ENCODE results near the gene NOS3. TPM values are rescaled to one million over a fixed set of nuclear protein-coding genes. Genes with fewer than 3 reads are reported as not detected.

NOS3 gene
- total and polyA plus RNA-seq, 9 of the 15 experiments (the other 6 are each of a cell fraction or from before 2014, with no cell fraction given), result 1.1 to 121 (median 23.6) TPM

- TF ChIP-seq HOMEZ (CRISPR knock-in tag; IDR thresholded peaks at IDR 0.05) (no peak), SNRNP70 (optimal IDR thresholded peaks at IDR 0.05; ENCODE audit: low read depth, low read length) (no peak), HDGF (IDR thresholded peaks at IDR 0.05) (no peak), ZNF57 (CRISPR knock-in tag; IDR thresholded peaks at IDR 0.05) (peak; percentile 80; the same call in 1 of the 2 replicates), HMBOX1 (IDR thresholded peaks at IDR 0.05) (no peak), POLR2G (IDR thresholded peaks at IDR 0.05; ENCODE audit: low read depth, low read length) (peak; percentile 90), CHAMP1 (IDR thresholded peaks at IDR 0.05) (no peak; the same call in 1 of the 2 replicates), TCF3 (CRISPR knock-in tag; IDR thresholded peaks at IDR 0.05) (peak; percentile 56), GABPB2 (CRISPR knock-in tag; conservative IDR thresholded peaks at IDR 0.05) (no peak), CBX3 (IDR thresholded peaks at IDR 0.05; ENCODE audit: borderline replicate concordance in 1 of 2, low read length in 2 of 2) (peak in 1 of 2 experiments; percentile 88; a peak in 2 of 3 replicates), JUN (IDR thresholded peaks at IDR 0.05; ENCODE audit: borderline replicate concordance, low read depth, low read length) (peak; percentile 53; the same call in 1 of the 2 replicates), JUN (CRISPR knock-in tag; IDR thresholded peaks at IDR 0.05; ENCODE audit: borderline replicate concordance) (no peak; the same call in 1 of the 2 replicates), ZBTB1 (CRISPR knock-in tag; IDR thresholded peaks at IDR 0.05; ENCODE audit: borderline replicate concordance, low read depth) (0 out of 2 replicates have a peak, but pooled peaks have one; percentile 11), EGR1 (conservative IDR thresholded peaks at IDR 0.05) (peak; percentile 56), SIRT6 (IDR thresholded peaks at IDR 0.05; ENCODE audit: low read depth, low read length) (no peak), ARHGAP35 (IDR thresholded peaks at IDR 0.05; ENCODE audit: partially characterized antibody) (no peak), IRF2 (CRISPR knock-in tag; IDR thresholded peaks at IDR 0.05) (no peak), PML (IDR thresholded peaks at IDR 0.05; ENCODE audit: low read length) (no peak; the same call in 1 of the 2 replicates), ZNF644 (tag; IDR thresholded peaks at IDR 0.05; ENCODE audit: low read depth) (peak; percentile 86), VEZF1 (CRISPR knock-in tag; IDR thresholded peaks at IDR 0.05) (peak; percentile 71), BCL6 (CRISPR knock-in tag; IDR thresholded peaks at IDR 0.05) (no peak)
- TF ChIP-seq, protein P1, sequence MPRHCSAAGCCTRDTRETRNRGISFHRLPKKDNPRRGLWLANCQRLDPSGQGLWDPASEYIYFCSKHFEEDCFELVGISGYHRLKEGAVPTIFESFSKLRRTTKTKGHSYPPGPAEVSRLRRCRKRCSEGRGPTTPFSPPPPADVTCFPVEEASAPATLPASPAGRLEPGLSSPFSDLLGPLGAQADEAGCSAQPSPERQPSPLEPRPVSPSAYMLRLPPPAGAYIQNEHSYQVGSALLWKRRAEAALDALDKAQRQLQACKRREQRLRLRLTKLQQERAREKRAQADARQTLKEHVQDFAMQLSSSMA (CRISPR knock-in tag; IDR thresholded peaks at IDR 0.05), result no peak
Observed at GRCh38 chr7:151008511-151009323, 17.9 kb downstream of the NOS3 start (continued).

Data from K562 (cell line).